ENCODE measurements around the gene SCMH1.
"Not testable (repeated sequence)": the region's sequence is repeated elsewhere in the genome, so short reads cannot be mapped to it uniquely, and the experiment has no call there.

SCMH1 gene

DNA sequence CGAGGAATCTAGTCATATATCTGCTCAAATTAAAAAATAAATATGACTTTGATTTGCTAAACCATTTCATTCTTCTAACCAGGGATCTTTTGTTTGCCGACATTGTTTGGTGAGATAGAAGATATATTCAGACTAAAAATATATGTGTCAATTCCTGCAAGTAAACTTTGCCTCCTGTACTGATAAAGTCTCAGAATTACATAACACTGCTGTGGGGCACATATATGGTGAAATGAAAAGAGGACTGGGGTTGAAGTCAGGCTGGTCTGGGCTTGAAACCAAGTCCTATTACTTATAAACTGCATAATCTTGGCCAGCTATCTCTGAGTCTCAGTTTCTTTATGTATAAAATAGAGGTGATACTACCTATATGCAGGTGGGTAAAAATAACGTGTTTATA lies 9.8 kb downstream of the SCMH1 start:
- Histone ChIP-seq H3K4me1 (ENCODE audit: control insufficient read depth, low read depth, low read length) (no peaks in the 10 kb centered on the region), H3K9ac (ENCODE audit: low read length) (no peak overlapping the region), H3K36me3 (ENCODE audit: control insufficient read depth, low read depth, low read length) (no peaks in the 10 kb centered on the region), H3K4me3 (ENCODE audit: low read length) (no peak overlapping the region), H3K27ac (ENCODE audit: low read length) (no peak overlapping the region), H3K9me3 (ENCODE audit: control insufficient read depth, low read depth, low read length) (no peaks in the 10 kb centered on the region), H3K27me3 (ENCODE audit: control insufficient read depth, insufficient read depth, low read length) (no peaks in the 10 kb centered on the region)

DNA sequence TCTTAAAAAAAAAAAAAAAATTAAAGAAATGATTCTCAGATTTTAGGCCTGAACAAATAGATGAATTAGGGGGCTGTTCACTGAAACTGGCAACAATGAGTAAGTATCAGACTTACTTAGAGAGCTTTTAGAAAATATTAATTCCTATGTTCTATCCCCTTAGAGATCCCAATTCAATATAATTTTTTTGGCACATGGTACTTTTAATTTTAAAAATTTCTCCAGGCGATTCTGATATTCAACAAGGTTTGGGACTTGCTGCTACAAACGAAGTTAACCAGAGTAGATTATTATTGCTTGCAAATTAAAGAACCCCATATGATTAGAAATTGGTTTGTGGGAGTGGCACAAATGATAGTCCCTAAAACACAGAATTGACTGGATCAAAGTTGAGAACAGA lies 11.4 kb downstream of the SCMH1 start:
- H3K9ac ChIP-seq (ENCODE audit: low read length), result no peak overlapping the region
- no peaks in the 10 kb centered on the region for H3K27me3 ChIP-seq (ENCODE audit: control insufficient read depth, insufficient read depth, low read length)
- peaks cover 4% of the 10 kb centered on the region for H3K4me1 ChIP-seq (ENCODE audit: control insufficient read depth, low read depth, low read length)
- no peaks in the 10 kb centered on the region for H3K36me3 ChIP-seq (ENCODE audit: control insufficient read depth, low read depth, low read length)
- H3K9me3 ChIP-seq (ENCODE audit: control insufficient read depth, low read depth, low read length), result no peaks in the 10 kb centered on the region
- no peak overlapping the region for H3K27ac ChIP-seq (ENCODE audit: low read length)
- H3K4me3 ChIP-seq (ENCODE audit: low read length), result no peak overlapping the region

DNA sequence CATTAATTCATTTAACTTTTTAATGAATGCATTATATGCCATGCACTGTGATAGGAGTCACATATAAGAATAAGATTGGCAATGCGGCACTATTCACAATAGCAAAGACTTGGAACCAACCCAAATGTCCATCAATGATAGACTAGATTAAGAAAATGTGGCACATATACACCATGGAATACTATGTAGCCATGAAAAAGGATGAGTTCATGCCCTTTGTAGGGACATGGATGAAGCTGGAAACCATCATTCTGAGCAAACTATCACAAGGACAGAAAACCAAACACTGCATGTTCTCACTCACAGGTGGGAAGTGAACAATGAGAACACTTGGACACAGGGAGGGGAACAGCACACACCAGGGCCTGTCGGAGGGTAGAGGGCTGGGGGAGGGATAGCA lies 12.9 kb downstream of the SCMH1 start:
- not testable (repeated sequence) for H3K27ac ChIP-seq (ENCODE audit: low read length); H3K9ac ChIP-seq (ENCODE audit: low read length); H3K9me3 ChIP-seq (ENCODE audit: control insufficient read depth, low read depth, low read length); H3K4me3 ChIP-seq (ENCODE audit: low read length); H3K27me3 ChIP-seq (ENCODE audit: control insufficient read depth, insufficient read depth, low read length); H3K36me3 ChIP-seq (ENCODE audit: control insufficient read depth, low read depth, low read length); H3K4me1 ChIP-seq (ENCODE audit: control insufficient read depth, low read depth, low read length)

DNA sequence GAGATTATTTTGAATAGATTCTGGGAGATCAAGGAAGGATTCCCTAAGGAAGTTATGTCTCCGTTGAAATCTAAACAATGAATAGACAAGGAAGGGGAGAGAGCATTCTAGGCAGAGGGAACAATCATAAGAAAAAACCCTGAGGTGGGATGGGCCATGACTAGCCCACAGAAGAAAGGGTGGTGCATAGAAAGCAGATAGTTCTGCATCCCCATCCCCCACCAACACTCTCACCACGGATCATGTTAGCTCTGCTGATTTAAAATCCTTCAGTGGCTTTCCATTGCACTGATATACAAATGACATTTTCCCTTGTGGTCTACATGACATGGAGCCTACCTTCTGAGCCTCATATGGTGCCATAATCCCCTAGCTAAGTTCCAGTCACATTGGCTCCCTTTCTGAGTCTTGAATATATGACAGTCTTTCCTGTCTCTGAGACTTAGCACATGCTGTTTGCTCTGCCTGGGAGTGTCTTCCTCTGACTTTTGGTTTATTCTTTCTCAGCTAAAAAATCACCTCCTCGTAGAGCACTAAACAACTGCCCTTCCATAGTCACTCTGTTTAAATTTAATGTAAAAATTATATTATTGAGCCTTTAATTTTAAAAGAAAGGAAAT lies 15.2 kb downstream of the SCMH1 start:
- no peaks in the 10 kb centered on the region for H3K36me3 ChIP-seq (ENCODE audit: control insufficient read depth, low read depth, low read length)
- H3K9me3 ChIP-seq (ENCODE audit: control insufficient read depth, low read depth, low read length), result no peaks in the 10 kb centered on the region
- peaks cover 4% of the 10 kb centered on the region for H3K4me1 ChIP-seq (ENCODE audit: control insufficient read depth, low read depth, low read length)
- no peak overlapping the region for H3K4me3 ChIP-seq (ENCODE audit: low read length)
- H3K27me3 ChIP-seq (ENCODE audit: control insufficient read depth, insufficient read depth, low read length), result no peaks in the 10 kb centered on the region
- H3K9ac ChIP-seq (ENCODE audit: low read length), result no peak overlapping the region
- no peak overlapping the region for H3K27ac ChIP-seq (ENCODE audit: low read length)

DNA sequence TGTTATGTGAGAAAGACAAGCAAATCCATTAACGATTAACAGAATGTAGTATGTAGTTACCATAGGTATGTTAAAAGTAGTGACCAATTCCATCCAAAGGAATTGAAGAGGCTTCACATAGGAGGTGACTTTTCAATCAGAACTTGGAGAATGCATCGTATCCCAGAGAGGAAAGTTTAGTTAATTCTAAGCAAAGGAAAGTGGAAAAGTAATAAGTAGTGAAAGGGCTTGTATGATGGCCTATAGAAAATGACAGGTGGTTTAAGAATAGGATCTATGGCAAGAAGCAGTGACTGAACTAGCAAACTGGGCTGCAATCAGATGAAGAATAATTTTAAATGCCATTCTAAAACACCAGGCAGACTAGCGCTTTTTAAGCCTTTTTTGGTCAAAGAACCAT lies 16.6 kb downstream of the SCMH1 start:
- H3K4me1 ChIP-seq (ENCODE audit: control insufficient read depth, low read depth, low read length), result peaks cover 4% of the 10 kb centered on the region
- H3K9me3 ChIP-seq (ENCODE audit: control insufficient read depth, low read depth, low read length), result no peaks in the 10 kb centered on the region
- no peaks in the 10 kb centered on the region for H3K36me3 ChIP-seq (ENCODE audit: control insufficient read depth, low read depth, low read length)
- no peak overlapping the region for H3K4me3 ChIP-seq (ENCODE audit: low read length)
- H3K9ac ChIP-seq (ENCODE audit: low read length), result no peak overlapping the region
- H3K27ac ChIP-seq (ENCODE audit: low read length), result no peak overlapping the region
- H3K27me3 ChIP-seq (ENCODE audit: control insufficient read depth, insufficient read depth, low read length), result no peaks in the 10 kb centered on the region

DNA sequence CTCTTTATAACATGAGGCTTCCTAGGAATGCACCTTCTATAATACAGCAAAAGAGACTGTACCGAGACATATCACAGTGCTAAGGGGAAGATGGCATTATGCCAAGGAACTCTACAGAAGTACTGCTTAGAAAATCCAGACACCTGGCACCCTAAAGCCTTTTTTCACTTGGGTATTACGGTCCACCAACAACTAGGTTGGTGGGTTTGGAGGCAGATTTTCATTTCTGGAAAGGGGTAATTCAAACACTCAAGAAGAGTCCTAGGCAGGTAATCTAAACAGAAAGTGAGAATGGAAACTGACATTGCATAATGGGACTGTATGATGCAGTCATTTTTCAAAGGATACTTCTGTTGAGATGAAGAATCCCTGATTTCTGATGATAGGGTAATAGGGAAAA lies 19.6 kb downstream of the SCMH1 start:
- H3K27ac ChIP-seq (ENCODE audit: low read length), result no peak overlapping the region

DNA sequence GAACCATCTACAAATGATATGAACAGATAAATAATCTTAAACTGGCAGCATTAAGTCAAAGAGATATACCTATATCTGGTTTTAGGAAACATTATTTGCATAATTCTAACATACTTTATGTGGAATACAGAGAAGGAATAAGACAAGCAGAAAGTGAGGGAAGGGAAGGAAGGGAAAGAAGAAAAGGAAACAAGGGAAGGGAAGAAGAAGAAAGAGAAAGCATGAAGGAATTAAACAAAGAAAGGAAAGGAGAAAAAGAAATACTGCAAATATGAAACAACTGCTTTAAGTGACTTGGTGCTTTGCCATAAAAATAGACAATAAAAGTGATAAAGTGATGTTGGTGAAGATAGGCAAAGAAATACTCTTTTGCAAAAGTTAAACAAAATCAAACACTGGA lies 20.1 kb downstream of the SCMH1 start:
- Histone ChIP-seq H3K9me3 (ENCODE audit: control insufficient read depth, low read depth, low read length) (peaks cover 6% of the 10 kb centered on the region), H3K27ac (ENCODE audit: low read length) (no peak overlapping the region), H3K9ac (ENCODE audit: low read length) (no peak overlapping the region), H3K27me3 (ENCODE audit: control insufficient read depth, insufficient read depth, low read length) (no peaks in the 10 kb centered on the region), H3K4me3 (ENCODE audit: low read length) (no peak overlapping the region), H3K4me1 (ENCODE audit: control insufficient read depth, low read depth, low read length) (peaks cover 3% of the 10 kb centered on the region), H3K36me3 (ENCODE audit: control insufficient read depth, low read depth, low read length) (no peaks in the 10 kb centered on the region)

More for the DNA sequence above, 19.6 kb downstream of the SCMH1 start:
- Histone ChIP-seq H3K4me1 (ENCODE audit: control insufficient read depth, low read depth, low read length) (peaks cover 4% of the 10 kb centered on the region), H3K36me3 (ENCODE audit: control insufficient read depth, low read depth, low read length) (no peaks in the 10 kb centered on the region), H3K9ac (ENCODE audit: low read length) (no peak overlapping the region), H3K9me3 (ENCODE audit: control insufficient read depth, low read depth, low read length) (peaks cover 6% of the 10 kb centered on the region), H3K27me3 (ENCODE audit: control insufficient read depth, insufficient read depth, low read length) (no peaks in the 10 kb centered on the region), H3K4me3 (ENCODE audit: low read length) (no peak overlapping the region)

DNA sequence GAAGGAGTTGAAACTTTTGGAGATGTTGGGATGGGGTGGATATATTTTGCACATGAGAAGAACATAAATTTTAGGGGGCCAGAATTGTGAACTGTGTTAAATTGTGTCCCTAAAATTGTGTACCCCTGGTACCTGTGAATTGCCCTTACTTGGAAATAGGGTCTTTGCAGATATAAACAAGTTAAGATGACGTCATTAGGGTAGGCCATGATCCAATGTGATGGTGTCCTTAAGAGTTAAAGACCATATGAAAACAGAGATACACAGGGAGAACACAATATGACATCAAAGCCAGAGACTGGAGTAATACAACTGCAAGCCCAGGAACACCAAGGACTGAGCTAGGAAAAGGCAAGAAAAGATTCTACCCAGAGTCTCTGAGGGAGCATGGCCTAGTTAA lies 24.0 kb downstream of the SCMH1 start:
- no peak overlapping the region for H3K4me3 ChIP-seq (ENCODE audit: low read length)
- no peaks in the 10 kb centered on the region for H3K27me3 ChIP-seq (ENCODE audit: control insufficient read depth, insufficient read depth, low read length)
- H3K9me3 ChIP-seq (ENCODE audit: control insufficient read depth, low read depth, low read length), result peaks cover 6% of the 10 kb centered on the region
- no peak overlapping the region for H3K27ac ChIP-seq (ENCODE audit: low read length)
- no peak overlapping the region for H3K9ac ChIP-seq (ENCODE audit: low read length)
- no peaks in the 10 kb centered on the region for H3K4me1 ChIP-seq (ENCODE audit: control insufficient read depth, low read depth, low read length)
- no peaks in the 10 kb centered on the region for H3K36me3 ChIP-seq (ENCODE audit: control insufficient read depth, low read depth, low read length)

DNA sequence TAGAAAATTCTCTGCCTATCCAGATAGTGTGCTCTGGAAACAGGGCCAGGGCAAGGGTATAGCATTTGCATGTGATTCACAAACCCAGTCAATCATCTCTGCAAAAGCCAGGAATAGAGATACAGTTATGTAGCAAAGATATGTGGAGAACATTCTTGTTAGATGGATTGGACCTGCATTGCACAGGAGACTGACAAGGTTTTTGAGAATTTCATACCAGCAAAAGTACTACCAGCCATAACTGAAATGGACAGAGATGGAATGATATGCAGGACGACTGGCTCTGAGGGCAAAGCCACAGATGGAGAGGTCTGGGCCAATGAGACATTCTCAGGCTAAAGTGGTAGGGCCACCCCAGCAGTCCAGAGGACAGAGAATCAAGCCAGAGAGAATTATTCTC lies 24.7 kb downstream of the SCMH1 start:
- H3K27me3 ChIP-seq (ENCODE audit: control insufficient read depth, insufficient read depth, low read length), result no peaks in the 10 kb centered on the region
- H3K4me1 ChIP-seq (ENCODE audit: control insufficient read depth, low read depth, low read length), result no peaks in the 10 kb centered on the region
- no peak overlapping the region for H3K9ac ChIP-seq (ENCODE audit: low read length)
- H3K9me3 ChIP-seq (ENCODE audit: control insufficient read depth, low read depth, low read length), result peaks cover 6% of the 10 kb centered on the region
- no peak overlapping the region for H3K27ac ChIP-seq (ENCODE audit: low read length)
- no peaks in the 10 kb centered on the region for H3K36me3 ChIP-seq (ENCODE audit: control insufficient read depth, low read depth, low read length)
- no peak overlapping the region for H3K4me3 ChIP-seq (ENCODE audit: low read length)

DNA sequence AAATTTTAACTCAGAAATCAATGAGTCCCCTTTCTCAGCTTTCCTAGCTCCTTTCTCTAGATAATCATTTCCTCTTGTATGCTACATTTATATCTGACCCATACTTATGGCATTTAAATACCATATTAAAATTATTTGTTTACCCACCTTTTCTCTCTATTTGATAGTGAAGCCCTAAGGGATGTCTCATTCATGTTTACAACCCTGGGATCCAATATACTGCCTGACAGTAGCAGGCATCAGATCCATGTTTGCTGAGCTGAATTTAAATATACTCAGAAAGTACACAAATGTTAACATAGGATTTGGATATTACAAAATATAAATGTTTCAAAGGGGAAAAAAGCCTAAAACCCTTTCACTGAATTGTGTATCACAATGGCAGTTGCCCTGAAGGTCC lies 26.5 kb downstream of the SCMH1 start:
- Histone ChIP-seq H3K36me3 (ENCODE audit: control insufficient read depth, low read depth, low read length) (no peaks in the 10 kb centered on the region), H3K9me3 (ENCODE audit: control insufficient read depth, low read depth, low read length) (peaks cover 6% of the 10 kb centered on the region), H3K4me3 (ENCODE audit: low read length) (no peak overlapping the region), H3K27me3 (ENCODE audit: control insufficient read depth, insufficient read depth, low read length) (no peaks in the 10 kb centered on the region), H3K9ac (ENCODE audit: low read length) (no peak overlapping the region), H3K27ac (ENCODE audit: low read length) (no peak overlapping the region), H3K4me1 (ENCODE audit: control insufficient read depth, low read depth, low read length) (no peaks in the 10 kb centered on the region)

DNA sequence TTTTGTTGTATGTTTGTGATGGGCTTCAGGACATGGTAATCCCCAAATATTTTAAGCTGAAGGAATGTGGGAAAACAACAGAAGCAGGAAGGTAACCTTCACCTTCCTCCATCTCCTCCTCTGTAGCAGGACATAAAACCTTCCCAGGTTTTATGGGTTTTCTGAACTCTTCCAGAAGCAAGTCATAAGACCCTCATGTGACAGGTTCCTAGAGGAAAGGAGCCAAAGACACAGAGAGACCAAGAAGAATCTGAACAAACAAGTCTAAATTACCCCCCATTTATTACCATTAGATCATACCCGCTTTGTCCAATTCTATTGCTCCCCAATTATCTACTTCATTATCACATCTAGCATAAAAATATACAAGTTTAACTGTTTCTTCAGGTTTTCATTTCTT lies 28.8 kb downstream of the SCMH1 start:
- Histone ChIP-seq H3K9me3 (ENCODE audit: control insufficient read depth, low read depth, low read length) (no peaks in the 10 kb centered on the region), H3K36me3 (ENCODE audit: control insufficient read depth, low read depth, low read length) (no peaks in the 10 kb centered on the region), H3K27ac (ENCODE audit: low read length) (no peak overlapping the region), H3K9ac (ENCODE audit: low read length) (no peak overlapping the region), H3K4me1 (ENCODE audit: control insufficient read depth, low read depth, low read length) (no peaks in the 10 kb centered on the region), H3K4me3 (ENCODE audit: low read length) (no peak overlapping the region), H3K27me3 (ENCODE audit: control insufficient read depth, insufficient read depth, low read length) (no peaks in the 10 kb centered on the region)

DNA sequence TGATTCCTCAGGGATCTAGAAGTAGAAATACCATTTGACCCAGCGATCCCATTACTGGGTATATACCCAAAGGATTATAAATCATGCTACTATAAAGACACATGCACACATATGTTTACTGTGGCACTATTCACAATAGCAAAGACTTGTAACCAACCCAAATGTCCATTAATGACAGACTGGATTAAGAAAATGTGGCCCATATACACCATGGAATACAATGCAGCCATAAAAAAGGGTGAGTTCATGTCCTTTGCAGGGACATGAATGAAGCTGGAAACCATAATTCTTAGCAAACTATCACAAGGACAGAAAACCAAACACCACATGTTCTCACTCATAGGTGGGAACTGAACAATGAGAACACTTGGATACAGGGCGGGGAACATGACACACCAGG lies 30.5 kb downstream of the SCMH1 start:
- not testable (repeated sequence) for H3K4me1 ChIP-seq (ENCODE audit: control insufficient read depth, low read depth, low read length); H3K4me3 ChIP-seq (ENCODE audit: low read length); H3K36me3 ChIP-seq (ENCODE audit: control insufficient read depth, low read depth, low read length); H3K27me3 ChIP-seq (ENCODE audit: control insufficient read depth, insufficient read depth, low read length); H3K27ac ChIP-seq (ENCODE audit: low read length); H3K9me3 ChIP-seq (ENCODE audit: control insufficient read depth, low read depth, low read length); H3K9ac ChIP-seq (ENCODE audit: low read length)

Measured in iPS-18a (cell line).